Endothelial cell (in vitro differentiated cells): ENCODE data around the gene PCID2. TPM values are rescaled to one million over a fixed set of nuclear protein-coding genes. Genes with fewer than 3 reads are reported as not detected.

Experiments
- DNase-seq: peaks from one replicate; pipeline ENCODE4 v3.0.0; 2021; ENCODE audit warnings: low spot score
- H3K27ac Mint-ChIP-seq: one replicate; pipeline ENCODE4 v1.8.0; 2021; ENCODE audit warnings: mixed read lengths, inconsistent platforms; ENCODE audit not compliant: unreplicated experiment
- H3K27me3 Mint-ChIP-seq: one replicate; pipeline ENCODE4 v1.8.0; 2021; ENCODE audit warnings: mild to moderate bottlenecking, moderate library complexity, mixed read lengths, inconsistent platforms; ENCODE audit not compliant: unreplicated experiment
- H3K36me3 Mint-ChIP-seq: one replicate; pipeline ENCODE4 v1.8.0; 2021; ENCODE audit warnings: mild to moderate bottlenecking, low read depth, mixed read lengths, inconsistent platforms; ENCODE audit not compliant: unreplicated experiment
- H3K4me1 Mint-ChIP-seq: one replicate; pipeline ENCODE4 v1.8.0; 2021; ENCODE audit warnings: mild to moderate bottlenecking, mixed read lengths, inconsistent platforms; ENCODE audit not compliant: unreplicated experiment
- H3K4me3 Mint-ChIP-seq: one replicate; pipeline ENCODE4 v1.8.0; 2021; ENCODE audit warnings: mild to moderate bottlenecking, mixed read lengths, inconsistent platforms; ENCODE audit not compliant: unreplicated experiment
- H3K9me3 Mint-ChIP-seq: one replicate; pipeline ENCODE4 v1.8.0; 2021; ENCODE audit warnings: mixed read lengths, inconsistent platforms; ENCODE audit not compliant: unreplicated experiment
- total RNA-seq: library from RNA; stranded (reverse); fragmentation: NEBNext Ultra II Directional; extraction: Animal tissue kit (Norgen Biotek cat#: 25700); gene quantifications from one replicate; pipeline ENCODE4 v1.2.1, GENCODE V29; 2021; ENCODE audit not compliant: unreplicated experiment
- TF ChIP-seq, protein P1 (sequence below): fragments of 200-600 bp; sonication (generic); IDR thresholded peaks from one replicate; pipeline ENCODE4 v1.5.0; 2021; ENCODE audit warnings: antibody characterized with exemption; ENCODE audit not compliant: unreplicated experiment

PCID2 gene
- total RNA-seq, 1 donor from 2014 or later, result 44.3 TPM

DNA sequence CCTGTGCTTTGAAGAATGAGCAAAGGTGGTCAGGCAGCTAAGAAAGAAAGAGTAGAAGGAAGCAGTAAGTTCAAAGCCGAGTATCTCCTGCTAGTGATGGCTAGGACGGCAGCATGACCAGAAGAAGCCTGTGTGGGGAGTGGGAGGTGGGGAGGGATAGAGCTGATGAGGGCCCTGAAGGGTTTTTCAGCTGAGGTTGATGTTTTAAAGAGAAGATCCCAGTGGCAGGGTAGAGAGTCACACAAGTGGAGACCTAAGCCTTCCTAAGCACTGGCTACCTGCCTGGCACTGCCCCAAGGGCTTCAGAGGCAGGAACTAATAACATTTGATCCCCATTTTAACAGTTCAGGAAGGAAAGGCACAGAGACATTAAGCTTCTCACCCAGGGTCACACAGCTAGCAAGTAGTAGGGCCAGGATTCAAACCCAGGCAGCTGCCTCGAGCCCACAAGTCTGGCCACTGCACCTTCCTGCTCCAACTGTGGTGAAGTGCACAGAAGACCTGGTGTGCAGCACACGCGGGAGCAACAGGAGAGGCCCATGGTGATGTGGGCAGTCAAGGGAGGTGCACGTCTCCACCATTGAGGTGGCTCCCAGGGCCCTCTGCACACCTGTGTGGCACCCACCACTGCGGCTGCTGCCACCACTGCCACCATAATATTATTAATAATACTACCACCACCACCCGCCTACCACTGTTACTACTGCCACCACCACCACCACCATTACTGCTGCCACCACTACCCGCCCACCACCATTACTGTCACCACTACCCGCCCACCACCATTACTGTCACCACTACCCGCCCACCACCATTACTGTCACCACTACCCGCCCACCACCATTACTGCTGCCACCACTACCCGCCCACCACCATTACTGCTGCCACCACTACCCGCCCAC lies 23.1 kb upstream of the PCID2 start:
- Mint-ChIP-seq H3K36me3 (peaks cover 34% of the 10 kb centered on the region), H3K4me3 (no peak overlapping the region), H3K9me3 (no peaks in the 10 kb centered on the region), H3K4me1 (no peaks in the 10 kb centered on the region), H3K27ac (no peak overlapping the region), H3K27me3 (peaks cover 7% of the 10 kb centered on the region)
- TF ChIP-seq, protein P1, sequence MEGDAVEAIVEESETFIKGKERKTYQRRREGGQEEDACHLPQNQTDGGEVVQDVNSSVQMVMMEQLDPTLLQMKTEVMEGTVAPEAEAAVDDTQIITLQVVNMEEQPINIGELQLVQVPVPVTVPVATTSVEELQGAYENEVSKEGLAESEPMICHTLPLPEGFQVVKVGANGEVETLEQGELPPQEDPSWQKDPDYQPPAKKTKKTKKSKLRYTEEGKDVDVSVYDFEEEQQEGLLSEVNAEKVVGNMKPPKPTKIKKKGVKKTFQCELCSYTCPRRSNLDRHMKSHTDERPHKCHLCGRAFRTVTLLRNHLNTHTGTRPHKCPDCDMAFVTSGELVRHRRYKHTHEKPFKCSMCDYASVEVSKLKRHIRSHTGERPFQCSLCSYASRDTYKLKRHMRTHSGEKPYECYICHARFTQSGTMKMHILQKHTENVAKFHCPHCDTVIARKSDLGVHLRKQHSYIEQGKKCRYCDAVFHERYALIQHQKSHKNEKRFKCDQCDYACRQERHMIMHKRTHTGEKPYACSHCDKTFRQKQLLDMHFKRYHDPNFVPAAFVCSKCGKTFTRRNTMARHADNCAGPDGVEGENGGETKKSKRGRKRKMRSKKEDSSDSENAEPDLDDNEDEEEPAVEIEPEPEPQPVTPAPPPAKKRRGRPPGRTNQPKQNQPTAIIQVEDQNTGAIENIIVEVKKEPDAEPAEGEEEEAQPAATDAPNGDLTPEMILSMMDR, result no peak
- no peak for DNase-seq

DNA sequence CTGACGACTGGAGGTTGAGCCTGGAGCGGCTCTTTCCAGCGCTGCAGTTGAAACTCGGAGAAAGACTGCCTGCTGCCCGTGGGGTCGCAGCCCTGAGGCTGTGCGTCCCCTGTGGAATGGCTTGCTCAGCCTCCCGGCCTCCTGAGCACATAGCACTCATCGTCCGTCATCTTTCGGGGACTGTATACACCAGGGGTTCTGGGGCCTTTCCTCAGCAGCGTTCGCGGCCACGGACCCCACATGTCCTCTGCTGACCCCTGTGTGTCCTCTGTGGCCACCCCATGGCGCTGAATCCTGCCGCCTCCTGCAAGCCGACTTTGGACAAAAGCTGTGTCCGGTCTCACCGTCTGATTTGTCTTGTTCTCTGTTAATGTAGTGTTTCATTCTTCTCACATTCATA lies 21.3 kb upstream of the PCID2 start:
- TF ChIP-seq, protein P1, result no peak
- no peaks in the 10 kb centered on the region for H3K9me3 Mint-ChIP-seq
- H3K27ac Mint-ChIP-seq, result no peak overlapping the region
- H3K27me3 Mint-ChIP-seq, result peaks cover 7% of the 10 kb centered on the region
- no peaks in the 10 kb centered on the region for H3K4me1 Mint-ChIP-seq
- peaks cover 37% of the 10 kb centered on the region for H3K36me3 Mint-ChIP-seq
- H3K4me3 Mint-ChIP-seq, result no peak overlapping the region
- no peak for DNase-seq

DNA sequence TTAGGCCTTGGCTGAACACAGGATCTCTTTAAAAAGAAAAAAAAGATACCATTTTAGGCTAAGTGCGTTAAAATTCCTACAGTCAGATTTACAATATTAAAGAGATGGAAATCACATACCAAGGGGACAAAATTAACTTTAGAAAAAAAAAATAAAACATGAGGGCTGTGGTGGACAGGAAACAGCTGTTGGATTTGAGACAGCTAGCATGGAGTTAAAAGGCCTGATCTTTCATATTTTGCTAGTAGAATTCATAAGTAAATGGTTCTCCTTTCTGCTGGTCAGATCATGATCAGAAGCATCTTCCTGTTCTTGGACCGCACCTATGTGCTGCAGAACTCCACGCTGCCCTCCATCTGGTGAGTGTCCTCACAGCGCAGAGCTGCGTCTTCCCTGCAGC lies 20.7 kb upstream of the PCID2 start:
- no peak for DNase-seq
- TF ChIP-seq, protein P1, result no peak
- H3K4me3 Mint-ChIP-seq, result no peak overlapping the region
- H3K36me3 Mint-ChIP-seq, result peaks cover 43% of the 10 kb centered on the region
- H3K9me3 Mint-ChIP-seq, result no peaks in the 10 kb centered on the region
- H3K4me1 Mint-ChIP-seq, result no peaks in the 10 kb centered on the region
- H3K27me3 Mint-ChIP-seq, result peaks cover 7% of the 10 kb centered on the region
- no peak overlapping the region for H3K27ac Mint-ChIP-seq

DNA sequence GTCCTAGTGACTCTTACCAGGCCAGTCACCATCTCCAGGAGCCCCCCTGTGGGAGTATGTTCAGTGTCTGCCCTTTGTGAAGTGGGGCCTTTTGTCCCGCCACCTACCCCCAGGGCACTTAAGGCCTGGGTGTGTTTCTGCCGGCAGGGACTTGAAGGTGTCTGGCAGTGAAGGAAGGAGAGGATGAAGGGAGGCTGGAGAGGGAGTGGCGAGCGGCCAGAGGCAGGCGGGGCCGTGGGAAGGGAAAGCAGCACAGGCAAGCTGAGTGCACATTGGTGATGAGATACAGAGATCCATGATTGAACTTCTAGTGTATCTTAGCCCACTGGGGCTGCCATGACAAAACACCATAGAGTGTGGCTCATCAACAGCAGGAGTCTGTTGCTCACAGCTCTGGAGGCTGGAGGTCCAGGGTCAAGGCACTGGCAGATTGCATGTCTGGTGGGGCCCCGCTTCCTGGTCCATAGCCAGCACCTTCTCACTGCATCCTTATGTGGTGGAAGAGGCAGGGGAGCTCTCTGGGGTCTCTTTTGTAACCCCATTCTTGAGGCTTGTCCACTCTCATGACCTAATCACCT lies 18.5 kb upstream of the PCID2 start:
- H3K4me3 Mint-ChIP-seq, result no peak overlapping the region
- H3K9me3 Mint-ChIP-seq, result no peaks in the 10 kb centered on the region
- peaks cover 56% of the 10 kb centered on the region for H3K36me3 Mint-ChIP-seq
- no peak overlapping the region for H3K27ac Mint-ChIP-seq
- no peak for DNase-seq
- TF ChIP-seq, protein P1, result no peak
- no peaks in the 10 kb centered on the region for H3K4me1 Mint-ChIP-seq
- H3K27me3 Mint-ChIP-seq, result peaks cover 11% of the 10 kb centered on the region

DNA sequence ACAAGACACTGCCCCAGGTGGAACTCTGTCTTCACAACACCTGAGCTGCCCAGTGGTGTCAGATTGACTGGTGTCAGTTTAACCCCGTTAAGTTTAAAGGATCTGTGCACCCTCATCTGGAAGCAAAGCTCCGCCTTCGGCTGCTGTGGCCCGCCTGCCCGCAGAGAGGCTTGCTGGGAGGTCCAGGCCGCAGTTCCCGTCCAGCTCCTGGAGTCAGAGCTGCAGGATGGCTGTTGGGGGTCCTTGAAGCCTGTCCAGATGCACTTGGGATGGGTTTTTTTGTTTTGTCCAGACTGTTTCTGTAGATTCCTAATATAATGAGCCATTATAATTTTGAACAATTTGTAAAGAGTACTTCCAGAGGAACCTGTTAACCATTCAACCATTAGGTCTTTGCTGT lies 17.0 kb upstream of the PCID2 start:
- H3K4me1 Mint-ChIP-seq, result no peaks in the 10 kb centered on the region
- peaks cover 54% of the 10 kb centered on the region for H3K36me3 Mint-ChIP-seq
- peaks cover 14% of the 10 kb centered on the region for H3K27me3 Mint-ChIP-seq
- H3K9me3 Mint-ChIP-seq, result no peaks in the 10 kb centered on the region
- TF ChIP-seq, protein P1, result no peak
- no peak overlapping the region for H3K4me3 Mint-ChIP-seq
- no peak for DNase-seq
- H3K27ac Mint-ChIP-seq, result no peak overlapping the region
